ENCODE data around the gene CTNNA3. TPM values are rescaled to one million over a fixed set of nuclear protein-coding genes. Genes with fewer than 3 reads are reported as not detected.

The CTNNA3 gene
- polyA plus RNA-seq, 1 experiment: not detected

GRCh38 chr10:67115972-67116371 lies 580.0 kb downstream of the CTNNA3 start:
- no peak for TF ChIP-seq CTCF (IDR thresholded peaks at IDR 0.05; ENCODE audit: insufficient read depth, low read depth, low read length)
- DNase-seq (ENCODE audit: low read depth): no peak
- Histone ChIP-seq H3K36me3 (ENCODE audit: control insufficient read depth, insufficient read depth, low read length) (no peaks in the 10 kb centered on the region), H3K4me3 (ENCODE audit: low read depth, low read length) (no peak overlapping the region), H3K27me3 (ENCODE audit: control insufficient read depth, insufficient read depth, low read length) (no peaks in the 10 kb centered on the region)
- ChIA-PET POLR2A (no interaction called here), CTCF (no interaction called here)

GRCh38 chr10:67114945-67115344 lies 581.0 kb downstream of the CTNNA3 start:
- H3K36me3 ChIP-seq (ENCODE audit: control insufficient read depth, insufficient read depth, low read length): no peaks in the 10 kb centered on the region
- POLR2A ChIA-PET: no interaction called here
- DNase-seq (ENCODE audit: low read depth): no peak
- CTCF ChIA-PET: no interaction called here
- no peaks in the 10 kb centered on the region for H3K27me3 ChIP-seq (ENCODE audit: control insufficient read depth, insufficient read depth, low read length)
- H3K4me3 ChIP-seq (ENCODE audit: low read depth, low read length): no peak overlapping the region
- no peak for TF ChIP-seq CTCF (IDR thresholded peaks at IDR 0.05; ENCODE audit: insufficient read depth, low read depth, low read length)

GRCh38 chr10:67112765-67113164 lies 583.2 kb downstream of the CTNNA3 start:
- no peak for TF ChIP-seq CTCF (IDR thresholded peaks at IDR 0.05; ENCODE audit: insufficient read depth, low read depth, low read length)
- no peak for DNase-seq (ENCODE audit: low read depth)
- Histone ChIP-seq H3K4me3 (ENCODE audit: low read depth, low read length) (no peak overlapping the region), H3K27me3 (ENCODE audit: control insufficient read depth, insufficient read depth, low read length) (no peaks in the 10 kb centered on the region), H3K36me3 (ENCODE audit: control insufficient read depth, insufficient read depth, low read length) (no peaks in the 10 kb centered on the region)
- CTCF ChIA-PET: no interaction called here
- POLR2A ChIA-PET: no interaction called here

GRCh38 chr10:67110286-67110685 lies 585.7 kb downstream of the CTNNA3 start:
- CTCF ChIA-PET: no interaction called here
- no peak overlapping the region for H3K4me3 ChIP-seq (ENCODE audit: low read depth, low read length)
- no peak for DNase-seq (ENCODE audit: low read depth)
- POLR2A ChIA-PET: no interaction called here
- TF ChIP-seq CTCF (IDR thresholded peaks at IDR 0.05; ENCODE audit: insufficient read depth, low read depth, low read length): no peak
- no peaks in the 10 kb centered on the region for H3K27me3 ChIP-seq (ENCODE audit: control insufficient read depth, insufficient read depth, low read length)
- no peaks in the 10 kb centered on the region for H3K36me3 ChIP-seq (ENCODE audit: control insufficient read depth, insufficient read depth, low read length)

- Histone ChIP-seq H3K27me3 (ENCODE audit: control insufficient read depth, insufficient read depth, low read length) (no peaks in the 10 kb centered on the region), H3K36me3 (ENCODE audit: control insufficient read depth, insufficient read depth, low read length) (no peaks in the 10 kb centered on the region), H3K4me3 (ENCODE audit: low read depth, low read length) (no peak overlapping the region)
- no peak for TF ChIP-seq CTCF (IDR thresholded peaks at IDR 0.05; ENCODE audit: insufficient read depth, low read depth, low read length)
- ChIA-PET POLR2A (no interaction called here), CTCF (interaction anchor here (0.7 kb wide), 1 partner anchor 224 kb away, joined by 3 read pairs; no protein-coding TSS in a partner anchor)
- no peak for DNase-seq (ENCODE audit: low read depth)
Observed at GRCh38 chr10:67107670-67108069, 588.3 kb downstream of the CTNNA3 start.

All from BJ (cell line).